ENCODE measurements around the gene CWC27. TPM values are rescaled to one million over a fixed set of nuclear protein-coding genes. Genes with fewer than 3 reads are reported as not detected.

The CWC27 gene
- polyA plus RNA-seq, 3 donors, result 44.1 to 47.6 (median 45.9) TPM

DNA sequence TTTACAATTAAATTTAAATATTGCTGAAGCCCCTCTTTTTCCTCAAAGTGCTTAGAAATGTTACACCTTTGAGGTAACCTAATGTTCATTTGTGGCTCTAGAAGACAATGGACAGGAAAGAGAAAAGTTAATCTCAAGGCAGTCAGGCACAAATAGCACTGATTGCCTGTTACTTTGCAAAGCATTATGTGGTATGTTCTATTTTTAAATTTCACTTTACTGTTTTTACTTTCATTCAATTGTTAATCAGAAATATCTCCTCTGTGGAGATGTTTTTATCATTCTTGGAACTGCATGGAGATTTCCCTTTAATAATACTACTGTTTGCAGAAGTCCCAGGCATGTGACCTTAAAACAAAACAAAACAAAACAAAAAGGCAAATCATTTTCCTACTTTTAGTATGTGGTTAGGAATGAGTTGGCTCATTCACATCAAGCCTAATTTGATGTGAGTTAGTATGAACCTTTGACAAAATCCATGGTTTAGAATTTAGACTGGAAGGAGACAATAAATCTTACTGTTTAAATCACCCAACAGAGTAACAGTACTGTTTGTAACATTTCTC lies 67.5 kb downstream of the CWC27 start:
- no peak for DNase-seq (ENCODE audit: low read depth in 3 of 3, low spot score in 2 of 3)

DNA sequence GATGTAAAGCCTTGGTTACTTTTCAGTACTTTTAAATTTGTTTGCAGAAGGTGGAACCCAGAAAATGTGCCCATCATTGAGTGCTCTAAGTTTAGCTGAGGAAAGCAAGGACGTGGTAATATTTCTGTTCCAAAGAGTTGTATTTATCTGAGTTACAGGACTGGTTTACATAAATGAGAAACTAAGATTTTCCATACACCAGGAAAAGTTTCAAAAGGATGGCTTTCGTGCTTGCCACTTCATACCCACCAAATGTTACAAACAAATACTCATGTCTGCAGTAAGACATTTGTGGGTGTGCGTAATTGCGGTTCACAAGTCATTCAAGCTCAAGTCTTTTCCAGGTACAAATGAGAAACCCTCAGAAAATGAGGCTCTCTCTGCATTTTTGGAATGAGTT lies 68.1 kb downstream of the CWC27 start:
- DNase-seq (ENCODE audit: low read depth in 3 of 3, low spot score in 2 of 3), result no peak

- DNase-seq (ENCODE audit: low read depth in 3 of 3, low spot score in 2 of 3), result no peak
Measured at GRCh38 chr5:64838376-64838775, 69.6 kb downstream of the CWC27 start.

DNA sequence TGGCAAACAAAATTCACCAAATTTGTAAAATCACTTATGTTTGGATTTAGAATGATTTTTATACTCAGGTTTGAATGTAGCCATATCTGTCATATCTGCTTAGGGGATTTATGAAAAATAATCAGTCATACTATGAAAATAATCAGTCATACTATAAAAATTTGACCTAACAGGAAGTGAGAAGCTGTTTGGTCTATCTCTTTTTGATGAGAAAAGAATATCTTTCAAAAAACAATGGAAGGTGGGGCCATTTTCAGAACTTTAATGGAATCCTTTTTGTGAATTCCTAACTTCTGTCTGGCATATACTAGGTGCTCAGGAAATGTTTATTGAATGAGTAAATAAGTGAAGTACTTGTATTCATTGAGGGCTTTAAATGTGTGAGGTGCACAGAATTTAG lies 70.1 kb downstream of the CWC27 start:
- no peak for DNase-seq (ENCODE audit: low read depth in 3 of 3, low spot score in 2 of 3)

DNA sequence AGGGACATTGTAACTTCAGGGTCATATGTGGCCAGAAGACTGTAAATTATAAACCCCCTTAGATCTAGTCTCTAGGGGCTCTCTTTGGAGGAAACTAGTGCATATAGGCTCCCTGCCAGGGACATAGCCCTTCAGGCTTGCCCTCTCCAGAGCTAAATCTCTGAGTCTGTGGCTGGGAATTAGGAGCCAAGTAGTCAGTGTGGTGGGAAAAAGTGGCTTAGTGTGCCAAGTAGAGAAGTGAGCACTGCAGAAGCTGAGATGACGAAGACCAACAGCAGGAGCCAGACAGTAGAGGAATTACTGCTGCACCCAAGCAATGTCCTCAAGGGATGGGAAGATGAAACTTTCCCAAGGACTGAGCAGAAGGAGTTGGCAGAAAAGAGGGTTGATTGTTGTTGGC lies 71.2 kb downstream of the CWC27 start:
- DNase-seq (ENCODE audit: low read depth in 3 of 3, low spot score in 2 of 3), result no peak

- DNase-seq (ENCODE audit: low read depth in 3 of 3, low spot score in 2 of 3), result no peak
Measured at GRCh38 chr5:64840958-64841357, 72.2 kb downstream of the CWC27 start.

- DNase-seq (ENCODE audit: low read depth in 3 of 3, low spot score in 2 of 3), result no peak
Measured at GRCh38 chr5:64853777-64854176, 85.0 kb downstream of the CWC27 start.

GRCh38 chr5:64854855-64855254 lies 86.1 kb downstream of the CWC27 start:
- DNase-seq (ENCODE audit: low read depth in 3 of 3, low spot score in 2 of 3), result no peak

DNA sequence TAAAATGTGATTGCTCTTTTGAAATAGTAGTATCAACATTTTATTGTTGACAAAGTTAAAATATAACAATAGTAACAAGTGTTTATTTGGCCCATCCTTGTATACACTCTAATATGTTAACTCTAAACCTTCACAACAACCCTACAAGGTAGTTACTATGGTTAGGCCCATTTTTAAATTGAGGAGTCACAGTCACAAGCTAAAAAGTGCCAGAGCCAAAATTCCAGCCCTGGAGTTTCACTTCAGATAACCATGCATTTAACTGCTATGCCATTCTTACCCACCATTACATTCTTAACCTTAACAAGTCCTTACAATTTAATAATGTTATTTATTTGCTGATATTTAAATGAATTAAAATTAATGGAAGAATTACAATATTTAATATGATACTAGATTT lies 91.2 kb downstream of the CWC27 start:
- DNase-seq (ENCODE audit: low read depth in 3 of 3, low spot score in 2 of 3), result no peak

DNA sequence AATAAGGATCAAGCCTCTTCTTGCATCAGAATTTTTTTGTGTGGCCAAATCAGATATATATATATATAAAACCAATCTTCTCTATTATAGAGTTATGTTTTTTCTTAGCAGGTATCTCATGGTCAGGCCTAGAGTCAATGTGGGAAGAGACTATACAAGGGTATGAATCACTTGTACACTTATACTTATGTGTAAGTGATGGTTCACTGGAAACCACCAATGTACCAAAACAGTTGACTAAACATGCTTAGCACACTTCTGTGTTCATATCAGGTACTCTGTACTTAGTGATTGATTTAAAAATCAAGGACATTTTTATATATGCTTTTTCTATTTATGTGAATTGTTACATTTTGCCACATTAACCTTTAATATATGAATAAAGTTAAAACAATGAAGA lies 92.6 kb downstream of the CWC27 start:
- no peak for DNase-seq (ENCODE audit: low read depth in 3 of 3, low spot score in 2 of 3)

- DNase-seq (ENCODE audit: low read depth in 3 of 3, low spot score in 2 of 3), result no peak
Measured at GRCh38 chr5:64864171-64864570, 95.4 kb downstream of the CWC27 start.

GRCh38 chr5:64865662-64866061 lies 96.9 kb downstream of the CWC27 start:
- DNase-seq (ENCODE audit: low read depth in 3 of 3, low spot score in 2 of 3), result no peak

- DNase-seq (ENCODE audit: low read depth in 3 of 3, low spot score in 2 of 3), result no peak
Measured at GRCh38 chr5:64869419-64869818, 100.7 kb downstream of the CWC27 start.

- no peak for DNase-seq (ENCODE audit: low read depth in 3 of 3, low spot score in 2 of 3)
Measured at GRCh38 chr5:64872044-64872443, 103.3 kb downstream of the CWC27 start.

DNA sequence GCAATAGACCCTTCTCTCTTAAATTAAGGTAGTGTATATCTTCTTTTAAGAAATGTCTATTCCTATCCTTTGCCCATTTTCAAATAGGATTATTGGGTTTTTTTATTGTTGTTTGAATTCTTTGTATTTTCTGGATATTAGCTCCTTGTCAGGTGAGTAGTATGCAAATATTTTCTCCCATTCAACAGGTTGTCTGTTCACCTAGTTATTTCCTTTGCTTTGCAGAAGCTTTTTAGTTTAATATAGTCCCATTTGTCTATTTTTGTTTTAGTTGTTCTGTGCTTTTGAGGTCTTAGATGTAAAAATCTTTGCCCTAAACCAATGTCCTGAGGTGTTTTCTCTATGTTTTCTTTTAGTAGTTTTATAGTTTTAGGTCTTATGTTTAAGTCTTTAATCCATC lies 104.7 kb downstream of the CWC27 start:
- DNase-seq (ENCODE audit: low read depth in 3 of 3, low spot score in 2 of 3), result no peak

DNA sequence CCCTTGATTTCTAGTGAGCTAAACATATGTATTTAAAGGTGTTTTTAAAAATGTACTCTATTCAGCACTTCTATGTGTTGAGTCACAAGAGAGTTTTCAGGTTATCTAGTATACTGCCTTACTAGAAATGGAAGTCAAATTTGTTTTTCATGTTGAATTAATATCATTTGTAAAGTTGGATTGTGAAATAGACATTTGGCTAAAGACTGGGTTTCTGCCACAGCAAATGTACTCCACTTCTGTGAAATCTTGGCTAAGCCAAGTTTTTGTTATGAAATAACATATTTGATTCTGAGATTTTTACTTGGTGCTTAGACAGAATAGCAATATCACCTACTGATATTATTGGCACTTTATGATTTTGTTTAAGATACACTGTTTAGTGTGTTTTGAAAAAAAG lies 106.0 kb downstream of the CWC27 start:
- no peak for DNase-seq (ENCODE audit: low read depth in 3 of 3, low spot score in 2 of 3)

GRCh38 chr5:64876203-64876602 lies 107.5 kb downstream of the CWC27 start:
- no peak for DNase-seq (ENCODE audit: low read depth in 3 of 3, low spot score in 2 of 3)

DNA sequence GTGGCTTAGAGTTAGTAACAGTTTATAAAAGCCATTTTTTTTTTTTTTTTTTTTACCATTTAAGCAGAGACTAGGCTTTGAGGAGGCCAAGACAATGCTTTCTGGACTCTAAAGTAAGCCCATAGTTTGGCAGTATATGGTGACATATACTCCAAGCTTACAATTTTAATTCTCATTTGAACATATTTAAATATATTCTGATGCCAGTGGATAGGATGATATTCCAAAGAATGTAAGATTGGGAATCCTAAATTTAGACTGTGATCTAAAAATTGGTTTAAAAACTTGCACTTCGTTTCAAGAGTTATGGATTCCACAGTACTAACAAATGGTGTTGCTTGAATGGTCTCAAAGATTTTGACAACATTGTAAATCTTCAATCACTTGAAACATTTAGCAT lies 112.1 kb downstream of the CWC27 start:
- no peak for DNase-seq (ENCODE audit: low read depth in 3 of 3, low spot score in 2 of 3)

DNA sequence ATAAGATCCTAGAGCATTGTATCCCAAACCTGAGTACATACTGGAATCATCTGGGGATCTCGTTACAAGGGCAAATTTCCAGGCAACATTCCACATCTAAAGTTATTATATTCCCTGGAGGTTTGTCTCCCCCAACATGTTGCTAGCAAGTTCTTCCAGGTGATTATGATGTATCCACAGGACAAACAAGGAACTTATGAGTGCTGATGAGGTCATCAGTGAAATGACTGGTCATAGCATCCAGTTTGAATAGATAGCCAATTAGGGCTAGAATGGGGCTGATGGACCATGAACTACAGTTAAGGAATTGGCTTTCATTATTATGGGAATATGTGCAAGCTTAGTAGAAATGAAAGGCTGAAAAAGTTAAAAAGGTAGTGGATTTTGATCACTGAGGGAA lies 115.2 kb downstream of the CWC27 start:
- DNase-seq (ENCODE audit: low read depth in 3 of 3, low spot score in 2 of 3), result no peak

DNA sequence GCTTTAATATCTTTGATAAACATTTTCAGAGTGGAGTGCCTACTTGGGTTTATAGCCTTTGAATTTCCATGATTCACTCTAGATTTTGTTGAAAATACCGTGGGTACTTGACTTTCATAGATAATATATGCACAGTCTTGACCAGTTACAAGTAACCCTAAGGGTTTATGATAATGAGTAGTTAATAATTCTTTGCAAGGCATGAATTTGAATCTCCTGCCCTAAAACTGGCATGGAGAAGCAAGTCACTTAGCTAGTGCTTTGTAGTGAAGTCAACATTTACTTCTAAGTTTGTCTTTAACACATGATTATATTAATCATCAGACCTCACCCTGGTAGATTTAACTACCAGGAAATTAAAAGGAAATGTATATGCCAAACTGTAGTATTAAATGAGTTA lies 115.8 kb downstream of the CWC27 start:
- DNase-seq (ENCODE audit: low read depth in 3 of 3, low spot score in 2 of 3), result no peak

- DNase-seq (ENCODE audit: low read depth in 3 of 3, low spot score in 2 of 3), result no peak
Measured at GRCh38 chr5:64887910-64888309, 119.2 kb downstream of the CWC27 start.

DNA sequence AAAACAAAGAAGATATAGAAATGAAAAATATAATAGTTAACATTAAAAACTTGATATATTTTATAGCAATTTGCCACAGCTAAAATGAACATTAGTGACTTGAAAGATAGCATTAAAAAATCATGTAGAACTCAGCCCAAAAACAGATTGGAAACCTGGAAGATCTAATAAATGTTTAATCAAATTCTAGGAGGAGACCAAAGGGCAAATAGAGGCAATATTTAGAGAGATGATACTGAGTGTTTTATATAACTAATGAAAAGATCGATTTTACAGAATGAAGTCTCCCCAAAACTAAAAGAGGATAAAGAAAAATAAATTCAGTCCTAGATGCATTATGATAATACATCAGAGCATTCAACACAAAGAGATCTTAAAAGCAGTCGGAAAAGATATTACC lies 127.0 kb downstream of the CWC27 start:
- no peak for DNase-seq (ENCODE audit: low read depth in 3 of 3, low spot score in 2 of 3)

- no peak for DNase-seq (ENCODE audit: low read depth in 3 of 3, low spot score in 2 of 3)
Measured at GRCh38 chr5:64899838-64900237, 131.1 kb downstream of the CWC27 start.

All from right renal cortex interstitium (tissue), 3 donors.